ENCODE results near the gene UBXN7.
"Not testable (repeated sequence)": the region's sequence is repeated elsewhere in the genome, so short reads cannot be mapped to it uniquely, and the experiment has no call there.

Gene UBXN7

GRCh38 chr3:196414469-196414868 is 17.8 kb downstream of the UBXN7 start:
- no peak for DNase-seq

- DNase-seq = no peak
Measured at GRCh38 chr3:196412704-196413103, 19.5 kb downstream of the UBXN7 start.

GRCh38 chr3:196409409-196409808 is 22.8 kb downstream of the UBXN7 start:
- no peak for DNase-seq

GRCh38 chr3:196408565-196409300 is 23.5 kb downstream of the UBXN7 start:
- DNase-seq = no peak

GRCh38 chr3:196406811-196407470 is 25.3 kb downstream of the UBXN7 start:
- DNase-seq = no peak

- no peak for DNase-seq
Measured at GRCh38 chr3:196400331-196400730, 31.9 kb downstream of the UBXN7 start.

GRCh38 chr3:196399485-196399945 is 32.7 kb downstream of the UBXN7 start:
- no peak for DNase-seq

GRCh38 chr3:196398782-196399181 is 33.4 kb downstream of the UBXN7 start:
- DNase-seq = no peak

GRCh38 chr3:196397941-196398340 is 34.3 kb downstream of the UBXN7 start:
- no peak for DNase-seq

- DNase-seq = no peak
Measured at GRCh38 chr3:196390116-196390515, 42.1 kb downstream of the UBXN7 start.

GRCh38 chr3:196388956-196389355 is 43.3 kb downstream of the UBXN7 start:
- no peak for DNase-seq

- not testable (repeated sequence) for DNase-seq
Measured at GRCh38 chr3:196387941-196388340, 44.3 kb downstream of the UBXN7 start.

GRCh38 chr3:196386797-196387196 is 45.4 kb downstream of the UBXN7 start:
- DNase-seq = not testable (repeated sequence)

GRCh38 chr3:196386034-196386433 is 46.2 kb downstream of the UBXN7 start:
- not testable (repeated sequence) for DNase-seq

GRCh38 chr3:196385446-196385845 is 46.8 kb downstream of the UBXN7 start:
- DNase-seq = not testable (repeated sequence)

GRCh38 chr3:196378146-196378841 is 53.9 kb downstream of the UBXN7 start:
- DNase-seq = no peak

GRCh38 chr3:196377321-196377720 is 54.9 kb downstream of the UBXN7 start:
- no peak for DNase-seq

GRCh38 chr3:196365736-196366135 is 66.5 kb downstream of the UBXN7 start:
- DNase-seq = no peak

GRCh38 chr3:196360586-196360985 is 71.6 kb downstream of the UBXN7 start:
- no peak for DNase-seq

GRCh38 chr3:196358540-196358939 is 73.7 kb downstream of the UBXN7 start:
- not testable (repeated sequence) for DNase-seq

- peak; percentile 2 to 15 for DNase-seq
Measured at GRCh38 chr3:196357905-196358304, 74.3 kb downstream of the UBXN7 start.

- DNase-seq = no peak
Measured at GRCh38 chr3:196356556-196356955, 75.7 kb downstream of the UBXN7 start.

- DNase-seq = no peak
Measured at GRCh38 chr3:196355668-196356067, 76.6 kb downstream of the UBXN7 start.

GRCh38 chr3:196354132-196354531 is 78.1 kb downstream of the UBXN7 start:
- DNase-seq = no peak
